Prostate gland (tissue), 2 donors: ENCODE results near the gene CORIN. TPM values are rescaled to one million over a fixed set of nuclear protein-coding genes. Genes with fewer than 3 reads are reported as not detected.

Experiments
- DNase-seq: peaks from one replicate; pipeline ENCODE4 v3.0.0-alpha.2; 2019; ENCODE audit warnings: low spot score
- H3K27ac ChIP-seq, 2 donors: fragments of 200-600 bp; sonication (generic); 2 replicates each; pipeline ENCODE4 v1.5.1; 2017 to 2019
- H3K27me3 ChIP-seq: fragments of 200-600 bp; sonication (generic); replicated peaks from 2 replicates; pipeline ENCODE4 v1.5.1; 2019; ENCODE audit not compliant: insufficient read depth
- H3K36me3 ChIP-seq, 2 donors: fragments of 200-600 bp; sonication (generic); 1 replicate in 1 of 2; 2 replicates in 1 of 2; pipeline versions ENCODE4 v1.5.1 to v1.8.1; 2017 to 2019
- H3K4me1 ChIP-seq: fragments of 200-600 bp; sonication (generic); replicated peaks from 2 replicates; pipeline ENCODE4 v1.5.1; 2019
- H3K4me3 ChIP-seq, 2 donors: fragments of 200-600 bp; sonication (generic); 2 replicates each; pipeline ENCODE4 v1.5.1; 2017 to 2019
- H3K9me3 ChIP-seq: fragments of 200-600 bp; sonication (generic); 2 replicates; pipeline ENCODE4 v1.5.1; 2017
- CTCF ChIP-seq, 4 experiments: fragments of 200-600 bp in 2 of 4; fragments of 450-650 bp in 2 of 4; sonication (generic) in 2 of 4; IDR thresholded peaks; 1 replicate in 3 of 4; 2 replicates in 1 of 4; pipeline ENCODE4 v1.5.1; 2016 to 2019; ENCODE audit warnings: antibody characterized with exemption in 4 of 4, mild to moderate bottlenecking in 2 of 4, moderate library complexity in 2 of 4
- POLR2A ChIP-seq: fragments of 450-650 bp; IDR thresholded peaks from one replicate; pipeline ENCODE4 v1.6.1; 2016; ENCODE audit warnings: antibody characterized with exemption, mild to moderate bottlenecking
- POLR2AphosphoS5 ChIP-seq: sonication (generic); formaldehyde crosslinking; IDR thresholded peaks from one replicate; pipeline ENCODE4 v1.6.1; 2017; ENCODE audit warnings: antibody characterized with exemption
- WGBS: methylation state at CpG from one replicate; pipeline ENCODE4 v1.1.5; 2018; 5-methylcytosine and 5-hydroxymethylcytosine counted together
- intact Hi-C: fragments of 100-400 bp; cut with DNase I; formaldehyde crosslinking; loops from one replicate; pipeline ENCODE4 v1.14.2; 2022
- total RNA-seq, 2 donors: library from RNA; depleted of rRNA; stranded (reverse); fragments of >200 nt; gene quantifications; one replicate each; pipeline ENCODE4 v1.1.0, GENCODE V29; 2016

CORIN gene
- total RNA-seq, 2 donors from 2014 or later = 6.0 to 7.7 TPM

GRCh38 chr4:47664051-47664826, 173.6 kb downstream of the CORIN start:
- no peaks in the 10 kb centered on the region for H3K27me3 ChIP-seq
- H3K27ac ChIP-seq = no peak overlapping the region
- TF ChIP-seq POLR2AphosphoS5 = no peak
- no peak for TF ChIP-seq CTCF (IDR thresholded peaks at IDR 0.05)
- TF ChIP-seq POLR2A = no peak
- no peaks in the 10 kb centered on the region for H3K4me1 ChIP-seq
- H3K36me3 ChIP-seq = no peaks in the 10 kb centered on the region
- no peak for DNase-seq
- intact Hi-C loops = no loop called here
- no peak overlapping the region for H3K4me3 ChIP-seq
- 92% methylated on average over 8 of the region's 8 CpGs for WGBS
- H3K9me3 ChIP-seq = no peaks in the 10 kb centered on the region

- no peak overlapping the region for H3K27ac ChIP-seq
- H3K4me1 ChIP-seq = no peaks in the 10 kb centered on the region
- H3K36me3 ChIP-seq = no peaks in the 10 kb centered on the region
- 84% methylated on average over 3 of the region's 3 CpGs for WGBS
- no peak for DNase-seq
- H3K9me3 ChIP-seq = no peaks in the 10 kb centered on the region
- intact Hi-C loops = no loop called here
- no peak overlapping the region for H3K4me3 ChIP-seq
- H3K27me3 ChIP-seq = no peaks in the 10 kb centered on the region
- TF ChIP-seq POLR2A (no peak), POLR2AphosphoS5 (no peak), CTCF (IDR thresholded peaks at IDR 0.05) (no peak)
These were observed 174.9 kb downstream of the CORIN start for GRCh38 chr4:47662975-47663374.

DNA sequence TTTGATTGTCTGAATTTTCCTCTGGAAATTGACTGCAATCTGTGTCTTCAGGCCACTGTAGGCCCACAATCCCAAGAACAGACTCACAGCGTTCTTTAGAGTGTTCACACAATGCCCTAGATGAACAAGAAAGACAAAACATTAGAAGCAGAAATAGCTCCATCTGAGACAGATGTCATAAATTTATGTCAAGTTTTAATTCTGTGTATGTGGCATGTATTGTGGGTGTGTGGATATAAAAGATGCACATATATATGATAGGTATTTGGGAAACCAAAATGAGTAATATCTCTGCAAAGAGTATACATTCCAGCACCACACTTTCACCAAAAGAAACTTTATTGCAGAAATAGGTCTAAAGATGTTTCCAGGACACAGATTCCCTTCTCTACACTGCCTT, 176.1 kb downstream of the CORIN start:
- TF ChIP-seq CTCF (IDR thresholded peaks at IDR 0.05) (no peak), POLR2A (no peak), POLR2AphosphoS5 (no peak)
- H3K36me3 ChIP-seq = no peaks in the 10 kb centered on the region
- WGBS = 89% methylated on average over 1 of the region's 1 CpG
- no peak for DNase-seq
- no peaks in the 10 kb centered on the region for H3K9me3 ChIP-seq
- H3K27me3 ChIP-seq = no peaks in the 10 kb centered on the region
- intact Hi-C loops = no loop called here
- no peaks in the 10 kb centered on the region for H3K4me1 ChIP-seq
- no peak overlapping the region for H3K4me3 ChIP-seq
- no peak overlapping the region for H3K27ac ChIP-seq

DNA sequence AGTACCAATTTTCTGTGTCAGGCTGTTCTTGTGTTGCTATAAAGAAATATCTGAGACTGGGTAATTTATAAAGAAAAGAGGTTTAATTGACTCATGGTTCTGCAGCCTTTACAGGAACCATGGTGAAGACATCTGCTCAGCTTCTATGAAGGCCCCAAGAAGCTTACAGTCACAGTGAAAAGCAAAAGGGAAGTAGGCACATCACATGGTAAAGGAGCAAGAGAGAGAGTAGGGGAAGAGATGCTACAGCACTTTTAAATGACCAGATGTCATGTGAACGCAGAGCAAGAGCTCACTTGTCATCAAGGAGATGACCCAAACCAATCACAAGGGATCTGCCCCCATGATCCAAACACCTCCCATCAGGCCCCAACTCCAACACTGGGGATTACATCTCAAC, 178.5 kb downstream of the CORIN start:
- H3K36me3 ChIP-seq = no peaks in the 10 kb centered on the region
- TF ChIP-seq CTCF (IDR thresholded peaks at IDR 0.05) (no peak), POLR2AphosphoS5 (no peak), POLR2A (no peak)
- no peaks in the 10 kb centered on the region for H3K27me3 ChIP-seq
- no peaks in the 10 kb centered on the region for H3K4me1 ChIP-seq
- intact Hi-C loops = no loop called here
- WGBS = 89% methylated on average over 1 of the region's 1 CpG
- no peak for DNase-seq
- no peaks in the 10 kb centered on the region for H3K9me3 ChIP-seq
- H3K4me3 ChIP-seq = no peak overlapping the region
- no peak overlapping the region for H3K27ac ChIP-seq

- Histone ChIP-seq H3K27me3 (no peaks in the 10 kb centered on the region), H3K9me3 (no peaks in the 10 kb centered on the region), H3K36me3 (no peaks in the 10 kb centered on the region), H3K4me1 (no peaks in the 10 kb centered on the region), H3K4me3 (no peak overlapping the region), H3K27ac (no peak overlapping the region)
- intact Hi-C loops = no loop called here
- TF ChIP-seq POLR2AphosphoS5 (no peak), CTCF (IDR thresholded peaks at IDR 0.05) (no peak), POLR2A (no peak)
- WGBS = 95% methylated on average over 3 of the region's 3 CpGs
- no peak for DNase-seq
These were observed 182.7 kb downstream of the CORIN start for GRCh38 chr4:47654972-47655693.
